DOHH2 (cell line): ENCODE measurements around the gene SEC14L1.

Experiments used
- H3F3A ChIP-seq: fragments of 200-600 bp; sonication (generic), shearing (Covaris generic); 2 replicates; pipeline ENCODE4 v1.6.0; 2016; ENCODE audit warnings: antibody characterized with exemption, mild to moderate bottlenecking; ENCODE audit not compliant: control insufficient read depth, insufficient read depth
- H3K27ac ChIP-seq: fragments of 200-600 bp; sonication (generic); 2 replicates; pipeline ENCODE4 v1.5.1; 2014; ENCODE audit warnings: low read depth, mild to moderate bottlenecking, low read length, moderate library complexity
- H3K27me3 ChIP-seq: fragments of 200-600 bp; sonication (generic); 2 replicates; pipeline ENCODE4 v1.6.1; 2014; ENCODE audit warnings: mild to moderate bottlenecking, low read length, mixed read lengths; ENCODE audit not compliant: control insufficient read depth
- H3K36me3 ChIP-seq: fragments of 200-600 bp; sonication (generic); 2 replicates; pipeline ENCODE4 v1.6.1; 2014; ENCODE audit warnings: mild to moderate bottlenecking, low read length, moderate library complexity, mixed read lengths; ENCODE audit not compliant: control insufficient read depth
- H3K4me1 ChIP-seq: fragments of 200-600 bp; sonication (generic); 2 replicates; pipeline ENCODE4 v1.6.1; 2014; ENCODE audit warnings: mild to moderate bottlenecking, low read length, mixed read lengths; ENCODE audit not compliant: control insufficient read depth
- H3K4me2 ChIP-seq: fragments of 200-600 bp; sonication (generic); 2 replicates; pipeline ENCODE4 v1.6.0; 2014; ENCODE audit warnings: mild to moderate bottlenecking, low read length, moderate library complexity
- H3K4me3 ChIP-seq: fragments of 200-600 bp; sonication (generic); 2 replicates; pipeline ENCODE4 v1.5.1; 2014; ENCODE audit warnings: mild to moderate bottlenecking, low read length, mixed read lengths
- H3K79me2 ChIP-seq: fragments of 200-600 bp; sonication (generic); 2 replicates; pipeline ENCODE4 v1.6.1; 2014; ENCODE audit warnings: mild to moderate bottlenecking, low read length, mixed read lengths; ENCODE audit not compliant: control insufficient read depth
- H3K9me2 ChIP-seq: fragments of 200-600 bp; sonication (generic); replicated peaks from 2 replicates; pipeline ENCODE4 v1.6.1; 2014; ENCODE audit warnings: mild to moderate bottlenecking, low read length, mixed read lengths; ENCODE audit not compliant: control insufficient read depth
- H3K9me3 ChIP-seq: fragments of 200-600 bp; sonication (generic); 2 replicates; pipeline ENCODE4 v1.6.1; 2014; ENCODE audit warnings: antibody characterized with exemption, low read length, mixed read lengths; ENCODE audit not compliant: control insufficient read depth, insufficient read depth
- H4K20me1 ChIP-seq: fragments of 200-600 bp; sonication (generic); 2 replicates; pipeline ENCODE4 v1.6.0; 2014; ENCODE audit warnings: low read depth, mild to moderate bottlenecking, antibody characterized with exemption, low read length, moderate library complexity; ENCODE audit not compliant: control insufficient read depth, insufficient read depth
- CTCF ChIP-seq: fragments of 200-600 bp; sonication (generic); IDR thresholded peaks from one replicate; pipeline ENCODE4 v1.5.1; 2014; ENCODE audit warnings: antibody characterized with exemption, mild to moderate bottlenecking, low read depth, low read length; ENCODE audit not compliant: poor library complexity, severe bottlenecking
- EZH2phosphoT487 ChIP-seq: fragments of 200-600 bp; sonication (generic); IDR thresholded peaks from 2 replicates; pipeline ENCODE4 v1.6.1; 2017; ENCODE audit warnings: borderline replicate concordance, mild to moderate bottlenecking, antibody characterized with exemption, low read length, moderate library complexity, mixed read lengths

Gene SEC14L1

DNA sequence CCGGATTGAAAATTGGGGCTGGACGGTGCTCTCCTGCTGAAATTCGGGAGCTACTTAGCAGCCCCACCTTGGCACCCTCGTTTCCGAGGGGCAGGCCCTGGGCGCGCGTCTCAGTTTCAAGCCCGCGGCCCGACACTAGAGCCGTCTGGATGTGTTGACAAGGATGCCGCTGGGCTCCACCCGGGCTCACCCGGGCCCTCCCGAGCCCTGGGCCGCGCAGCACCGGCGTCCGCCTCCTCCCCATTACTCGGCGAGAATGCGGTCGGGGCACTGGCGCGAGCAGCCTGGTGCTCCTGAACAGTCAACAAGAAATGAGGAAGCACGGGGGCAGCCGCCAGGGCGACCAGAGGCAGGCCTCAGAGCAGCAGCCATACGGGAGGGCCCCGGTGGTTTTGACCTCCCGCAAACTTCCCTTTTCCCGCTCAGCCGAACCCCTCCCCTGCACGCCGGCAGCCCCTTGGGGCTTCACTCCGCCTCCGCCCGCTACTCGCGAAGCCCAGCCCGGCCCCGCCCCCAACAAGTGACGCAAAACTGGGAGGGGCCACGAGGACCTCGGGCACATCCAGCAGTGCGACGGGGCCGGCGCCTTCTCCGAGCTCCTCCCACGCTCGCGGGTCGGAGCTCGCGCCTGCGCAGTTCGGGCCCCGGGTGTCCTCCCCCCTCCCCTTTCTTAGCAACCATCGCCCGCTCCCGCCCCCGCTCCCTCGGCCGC, 447 bp upstream of the SEC14L1 start:
- Histone ChIP-seq H4K20me1 (no peaks in the 10 kb centered on the region), H3K27me3 (peaks cover 2% of the 10 kb centered on the region; the same call in 1 of the 2 replicates), H3K9me2 (no peaks in the 10 kb centered on the region), H3F3A (peaks cover 31% of the 10 kb centered on the region), H3K79me2 (peaks cover 37% of the 10 kb centered on the region), H3K36me3 (peaks cover 41% of the 10 kb centered on the region), H3K27ac (peak overlapping the region; percentile 87), H3K4me2 (peak overlapping the region; percentile 81), H3K4me3 (peak overlapping the region; percentile 62), H3K9me3 (peaks cover 5% of the 10 kb centered on the region; the same call in 1 of the 2 replicates), H3K4me1 (peaks cover 53% of the 10 kb centered on the region)
- TF ChIP-seq CTCF (no peak), EZH2phosphoT487 (no peak)

DNA sequence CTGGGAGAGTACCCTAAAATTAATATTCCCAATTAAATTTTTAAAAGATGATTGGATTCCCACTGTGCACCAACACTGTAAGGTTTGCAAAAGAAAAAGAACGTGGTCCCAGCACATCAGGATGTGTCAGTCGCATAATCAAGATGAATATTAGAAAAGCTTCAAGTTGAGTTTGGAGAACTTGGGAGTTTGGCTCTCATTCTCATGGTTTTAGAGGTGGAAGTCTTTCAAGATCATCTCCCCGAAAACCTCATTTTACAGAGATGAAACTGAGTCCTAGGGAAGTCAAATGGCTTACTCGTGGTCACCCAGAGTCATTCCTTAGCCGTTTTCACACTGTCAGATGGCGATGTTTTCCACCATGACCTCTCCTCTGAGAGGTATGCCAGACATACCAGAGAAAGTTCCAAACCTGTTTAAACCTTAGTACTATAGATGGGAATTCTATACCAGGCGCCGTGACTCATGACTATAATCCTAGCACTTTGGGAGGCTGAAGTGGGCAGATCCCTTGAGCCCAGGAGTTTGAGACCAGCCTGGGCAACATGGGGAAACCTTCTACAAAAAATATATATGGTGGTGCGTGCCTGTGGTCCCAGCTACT, 1.2 kb downstream of the SEC14L1 start:
- peak overlapping the region; percentile 85 for H3K4me3 ChIP-seq
- TF ChIP-seq EZH2phosphoT487 (no peak), CTCF (no peak)
- H3K4me2 ChIP-seq, result peak overlapping the region; percentile 98
- peaks cover 66% of the 10 kb centered on the region for H3K4me1 ChIP-seq
- H3K9me2 ChIP-seq, result no peaks in the 10 kb centered on the region
- peaks cover 53% of the 10 kb centered on the region for H3K79me2 ChIP-seq
- peak overlapping the region; percentile 91 for H3K27ac ChIP-seq
- H3K27me3 ChIP-seq, result peaks cover 2% of the 10 kb centered on the region; the same call in 1 of the 2 replicates
- no peaks in the 10 kb centered on the region for H4K20me1 ChIP-seq
- peaks cover 31% of the 10 kb centered on the region for H3F3A ChIP-seq
- peaks cover 57% of the 10 kb centered on the region for H3K36me3 ChIP-seq
- H3K9me3 ChIP-seq, result peaks cover 5% of the 10 kb centered on the region; the same call in 1 of the 2 replicates

DNA sequence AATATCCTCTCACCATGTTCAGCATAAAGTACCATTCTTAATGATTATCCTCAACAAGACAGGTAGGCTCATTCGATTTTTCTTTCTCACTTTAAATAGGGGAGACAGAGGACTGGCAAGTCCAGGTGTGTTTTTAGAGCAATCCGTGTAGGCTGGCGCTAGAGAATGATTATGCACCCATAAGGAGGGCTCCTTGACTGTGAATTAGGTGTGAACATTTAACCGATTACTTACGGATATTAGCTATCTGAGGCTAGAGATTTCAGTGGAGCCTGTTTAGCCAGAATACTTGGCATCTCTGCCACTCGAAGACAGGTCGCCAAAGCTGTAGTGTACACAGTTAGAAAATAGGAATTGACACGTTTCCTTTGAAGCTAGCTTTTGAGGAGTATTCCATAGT, 1.9 kb downstream of the SEC14L1 start:
- Histone ChIP-seq H3K36me3 (peaks cover 65% of the 10 kb centered on the region), H3K9me2 (no peaks in the 10 kb centered on the region), H3K27me3 (peaks cover 2% of the 10 kb centered on the region; the same call in 1 of the 2 replicates), H3K79me2 (peaks cover 61% of the 10 kb centered on the region), H3K27ac (peak overlapping the region; percentile 91), H3K9me3 (no peaks in the 10 kb centered on the region; the same call in 1 of the 2 replicates), H4K20me1 (0 out of 2 replicates have a peak, but pooled peaks cover 2% of the 10 kb centered on the region), H3K4me2 (peak overlapping the region; percentile 98), H3K4me3 (peak overlapping the region; percentile 85), H3F3A (peaks cover 31% of the 10 kb centered on the region), H3K4me1 (peaks cover 74% of the 10 kb centered on the region)
- TF ChIP-seq EZH2phosphoT487 (no peak), CTCF (no peak)
